Nucleus accumbens (tissue), 56 donors: ENCODE measurements around the gene PLCG2.

Experiments used
- DNase-seq, 56 donors: peaks; one replicate each; lab custom pipeline; 2025; lab: John Stamatoyannopoulos, UW

PLCG2 gene

DNA sequence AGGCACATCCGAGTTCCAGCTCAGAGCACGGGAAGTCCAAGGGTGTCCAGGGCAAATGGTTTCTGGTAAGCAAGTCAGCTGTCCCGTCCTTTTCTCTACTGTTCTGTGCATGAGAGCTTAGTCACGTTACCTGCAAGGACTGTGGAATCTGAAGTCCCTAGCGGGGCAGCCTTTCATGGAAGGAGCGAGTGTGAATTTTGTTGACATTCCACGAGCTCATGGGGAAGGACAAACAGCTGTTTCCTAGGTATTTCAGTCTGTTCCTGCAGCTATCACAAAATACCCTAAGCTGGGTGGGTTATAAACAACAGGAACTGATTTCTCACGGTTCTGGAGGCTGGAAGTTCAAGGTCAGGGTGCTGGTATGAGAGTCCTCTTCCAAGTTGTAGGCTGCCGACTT is 122.9 kb downstream of the PLCG2 start:
- DNase-seq = no peak

DNA sequence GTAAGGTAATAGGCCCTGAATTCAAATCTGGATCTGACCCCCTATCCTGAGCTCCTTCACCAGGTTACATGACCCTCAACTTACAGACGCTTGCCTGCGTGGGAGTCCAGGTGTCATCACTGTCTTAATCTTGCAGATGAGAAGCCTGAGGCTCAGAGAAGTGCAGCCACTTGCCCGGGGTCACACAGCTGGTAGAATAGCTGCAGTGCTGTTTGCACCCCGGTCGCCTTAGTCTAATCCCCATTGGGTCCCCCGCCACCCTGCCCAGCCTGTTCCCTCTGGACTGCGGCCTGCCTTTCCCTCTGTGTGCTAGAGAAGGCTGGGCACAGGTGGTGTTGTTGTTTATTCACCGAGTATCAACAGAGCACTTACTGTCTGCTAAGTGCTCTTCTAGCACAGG is 125.2 kb downstream of the PLCG2 start:
- DNase-seq = no peak

DNA sequence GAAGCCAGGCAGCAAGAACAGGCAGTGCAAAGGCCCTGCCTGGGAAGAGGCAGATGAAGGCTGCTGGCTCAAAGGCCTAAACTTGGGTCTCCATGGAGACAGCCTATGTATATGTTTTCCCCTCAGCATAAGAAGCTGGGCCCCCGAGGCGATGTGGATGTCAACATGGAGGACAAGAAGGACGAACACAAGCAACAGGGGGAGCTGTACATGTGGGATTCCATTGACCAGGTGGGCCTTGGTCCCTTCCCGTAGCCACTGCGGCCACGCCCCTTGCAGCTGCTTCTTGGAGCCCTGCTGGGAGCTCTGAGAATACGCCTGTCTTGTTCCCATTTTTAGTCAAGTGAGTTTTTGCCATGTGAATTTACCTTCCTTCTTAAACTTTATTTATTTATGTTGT is 126.2 kb downstream of the PLCG2 start:
- no peak for DNase-seq

DNA sequence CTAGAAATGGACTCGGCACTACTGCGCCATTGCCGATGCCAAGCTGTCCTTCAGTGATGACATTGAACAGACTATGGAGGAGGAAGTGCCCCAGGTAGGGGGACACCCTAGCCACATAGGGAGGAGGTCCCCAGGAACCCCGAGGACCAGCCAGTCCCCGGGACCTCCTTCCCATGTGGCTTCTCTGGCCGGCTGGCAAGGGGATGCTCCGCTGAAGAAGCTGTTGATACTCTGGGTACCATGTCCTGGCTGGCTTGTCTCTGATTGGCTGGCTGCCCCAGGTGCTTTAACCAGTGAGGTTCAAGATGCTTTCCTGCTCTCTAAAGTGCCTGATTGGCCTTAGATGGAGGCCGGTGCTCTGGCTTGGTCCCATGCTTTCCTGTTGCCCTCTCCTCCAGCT is 128.6 kb downstream of the PLCG2 start:
- DNase-seq = no peak

DNA sequence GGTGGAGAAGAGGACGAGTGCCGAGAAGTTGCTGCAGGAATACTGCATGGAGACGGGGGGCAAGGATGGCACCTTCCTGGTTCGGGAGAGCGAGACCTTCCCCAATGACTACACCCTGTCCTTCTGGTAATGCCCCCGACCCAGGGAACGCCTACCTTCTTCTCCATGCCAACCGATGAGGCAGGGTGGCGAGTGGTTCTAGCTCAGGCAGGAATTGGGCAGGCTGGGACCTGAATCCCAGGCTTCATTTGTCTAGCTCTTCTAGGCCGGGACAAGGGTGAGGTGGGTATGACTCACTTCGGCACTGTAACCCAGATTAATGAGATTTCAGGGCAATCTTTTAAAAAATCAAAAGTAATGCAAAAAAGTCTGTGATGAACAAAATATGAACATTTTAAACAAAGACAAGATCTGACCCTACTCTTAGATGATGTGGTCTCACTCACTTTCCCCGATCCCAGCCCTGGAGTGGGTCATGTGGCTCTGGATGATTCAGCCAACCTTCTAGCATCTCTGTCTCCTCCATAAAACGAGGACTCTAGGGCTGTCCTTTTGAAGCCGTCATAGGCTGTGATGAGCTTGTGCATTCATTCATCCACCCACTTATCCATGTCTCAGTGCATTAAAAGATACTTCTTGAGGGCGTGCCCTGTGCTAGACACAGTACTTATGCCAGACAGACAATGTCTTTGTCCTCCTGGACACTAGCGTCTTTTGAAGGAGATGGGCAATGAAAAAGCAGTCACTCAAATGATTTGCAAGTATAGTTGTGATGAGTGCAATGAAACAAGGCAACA is 129.6 kb downstream of the PLCG2 start:
- DNase-seq = peak in 1 of 56 donors; percentile 15

DNA sequence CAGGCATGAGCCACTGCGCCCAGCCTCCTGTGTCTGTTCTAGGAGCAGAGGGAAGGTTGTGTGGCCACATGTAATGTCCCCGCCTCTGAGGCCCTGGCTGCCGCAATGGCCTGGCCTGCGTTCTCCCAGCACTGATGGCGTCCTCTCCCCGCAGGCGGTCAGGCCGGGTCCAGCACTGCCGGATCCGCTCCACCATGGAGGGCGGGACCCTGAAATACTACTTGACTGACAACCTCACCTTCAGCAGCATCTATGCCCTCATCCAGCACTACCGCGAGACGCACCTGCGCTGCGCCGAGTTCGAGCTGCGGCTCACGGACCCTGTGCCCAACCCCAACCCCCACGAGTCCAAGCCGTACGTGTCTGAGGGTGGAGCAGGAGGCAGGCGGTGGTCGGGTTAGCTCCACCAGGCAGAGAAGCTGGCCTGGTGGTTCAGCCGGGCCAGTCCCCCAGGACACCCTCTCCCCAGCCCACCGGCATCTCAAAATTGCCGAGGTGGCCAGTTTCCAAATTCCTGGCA is 131.3 kb downstream of the PLCG2 start:
- DNase-seq = no peak

DNA sequence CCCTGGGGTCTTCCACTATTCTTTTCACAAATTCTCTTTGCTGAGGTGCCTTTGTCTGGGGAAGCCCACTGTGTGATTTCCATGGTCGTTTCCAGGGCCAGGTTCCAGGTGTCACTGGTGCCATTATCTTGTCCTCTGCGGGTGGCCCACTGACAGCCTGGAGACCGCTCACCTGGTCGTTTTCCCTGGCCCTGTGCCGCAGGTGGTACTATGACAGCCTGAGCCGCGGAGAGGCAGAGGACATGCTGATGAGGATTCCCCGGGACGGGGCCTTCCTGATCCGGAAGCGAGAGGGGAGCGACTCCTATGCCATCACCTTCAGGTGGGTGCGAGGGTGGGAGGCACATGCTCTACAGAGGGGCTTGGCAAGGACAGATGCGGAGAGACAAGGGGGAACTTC is 133.3 kb downstream of the PLCG2 start:
- no peak for DNase-seq

DNA sequence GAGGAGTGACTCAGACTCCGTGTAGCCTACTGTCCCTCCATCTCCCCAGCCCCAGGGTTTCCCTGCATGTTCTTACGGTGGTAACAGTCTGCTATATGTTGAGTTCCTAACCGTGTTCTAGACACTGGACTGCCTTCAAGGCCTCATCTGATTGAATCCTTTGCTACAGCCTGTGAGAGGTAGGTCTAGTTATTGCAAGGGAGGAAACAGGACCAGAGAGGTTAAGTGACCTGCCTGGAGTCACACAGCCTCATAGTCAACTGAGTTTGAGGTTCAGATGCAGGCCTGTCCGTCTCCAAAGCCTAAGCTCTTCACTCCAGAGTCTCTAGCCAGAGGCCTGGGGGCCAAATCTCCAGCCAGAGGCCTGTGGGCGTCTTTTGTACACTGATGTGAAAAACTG is 134.1 kb downstream of the PLCG2 start:
- DNase-seq = no peak

DNA sequence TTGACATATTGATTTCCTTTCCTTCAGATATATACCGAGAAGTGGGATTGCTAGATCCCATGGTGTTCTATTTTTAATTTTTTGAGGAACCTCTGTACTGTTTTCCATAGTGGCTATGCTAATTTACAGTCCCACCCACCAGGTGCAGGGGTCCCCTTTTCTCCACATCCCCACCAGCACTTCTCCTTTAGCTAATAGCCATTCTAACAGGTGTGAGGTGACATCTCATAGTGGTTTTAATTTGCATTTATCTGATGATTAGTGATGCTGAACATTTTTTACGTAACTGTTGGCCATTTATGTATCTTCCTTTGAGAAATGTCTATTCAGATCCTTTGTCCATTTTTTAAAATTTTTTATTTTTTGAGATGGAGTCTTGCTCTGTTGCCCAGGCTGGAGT is 138.3 kb downstream of the PLCG2 start:
- no peak for DNase-seq

DNA sequence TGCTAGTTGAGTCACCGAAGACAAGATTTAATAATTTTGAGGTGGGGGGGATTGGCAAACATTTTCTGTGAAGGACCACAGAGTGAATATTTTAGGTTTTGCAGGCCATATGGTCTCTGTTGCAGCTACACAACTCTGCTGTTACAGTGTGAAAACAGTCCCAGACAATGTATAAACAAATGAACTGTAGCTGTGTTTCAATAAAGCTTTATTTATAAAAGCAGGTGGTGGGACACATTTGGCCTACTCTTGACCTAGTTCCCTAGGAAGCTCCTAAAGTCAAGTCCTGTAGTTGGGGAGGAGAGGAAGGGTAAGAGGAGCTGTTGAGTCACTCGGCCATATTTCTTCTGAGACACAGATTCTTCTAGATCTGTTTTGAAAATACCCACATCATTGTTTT is 139.8 kb downstream of the PLCG2 start:
- no peak for DNase-seq

DNA sequence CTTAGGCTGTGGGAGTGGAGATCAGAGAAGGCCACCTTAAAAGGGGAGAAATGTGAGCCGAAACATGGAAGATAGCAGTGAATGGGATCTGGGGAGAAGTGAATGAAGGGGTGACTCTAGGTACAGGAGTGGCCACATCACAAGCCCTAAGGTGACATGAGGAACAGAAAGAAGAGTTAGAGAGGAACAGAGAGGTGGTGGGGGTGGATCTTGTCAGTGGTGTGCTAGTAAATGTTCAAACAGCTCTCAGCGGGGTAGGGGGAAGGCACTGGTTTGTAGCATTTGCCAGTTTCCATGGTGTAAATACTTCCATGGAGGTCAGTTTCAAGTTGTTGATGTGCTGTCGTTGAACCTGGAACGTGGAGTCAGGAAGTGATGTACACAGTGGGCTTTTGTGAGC is 141.4 kb downstream of the PLCG2 start:
- DNase-seq = no peak

DNA sequence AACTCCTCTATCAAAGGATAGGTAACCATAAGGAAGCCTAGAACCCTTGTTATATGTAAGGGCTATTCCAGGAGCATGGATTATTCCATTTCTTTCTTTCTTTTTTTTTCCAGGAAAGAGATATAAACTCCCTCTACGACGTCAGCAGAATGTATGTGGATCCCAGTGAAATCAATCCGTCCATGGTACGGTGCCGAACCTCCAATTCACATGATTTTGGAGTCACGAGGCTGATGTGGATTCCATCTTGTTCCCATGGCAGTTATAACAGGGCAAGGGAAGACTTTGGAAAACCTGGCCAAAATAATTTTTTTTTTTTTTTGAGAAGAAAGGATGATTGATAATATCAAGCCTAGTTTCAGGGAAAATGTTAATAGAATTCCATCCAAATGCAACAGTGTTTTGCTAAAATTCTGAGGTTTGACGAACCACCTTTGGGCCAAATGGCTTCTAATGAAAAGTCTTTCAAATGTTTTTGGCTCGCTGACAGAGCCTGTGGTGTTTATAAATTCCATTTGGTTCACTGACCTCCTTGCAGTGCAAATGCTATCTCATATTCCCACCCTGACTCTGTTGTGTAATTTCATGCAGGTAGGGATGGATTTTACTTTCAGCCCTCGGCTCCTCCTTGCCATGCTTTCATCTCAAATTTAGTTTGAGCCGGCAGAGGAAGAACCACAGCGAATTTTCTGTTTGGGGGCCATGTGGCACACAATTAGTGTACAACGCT is 142.2 kb downstream of the PLCG2 start:
- DNase-seq = no peak

DNA sequence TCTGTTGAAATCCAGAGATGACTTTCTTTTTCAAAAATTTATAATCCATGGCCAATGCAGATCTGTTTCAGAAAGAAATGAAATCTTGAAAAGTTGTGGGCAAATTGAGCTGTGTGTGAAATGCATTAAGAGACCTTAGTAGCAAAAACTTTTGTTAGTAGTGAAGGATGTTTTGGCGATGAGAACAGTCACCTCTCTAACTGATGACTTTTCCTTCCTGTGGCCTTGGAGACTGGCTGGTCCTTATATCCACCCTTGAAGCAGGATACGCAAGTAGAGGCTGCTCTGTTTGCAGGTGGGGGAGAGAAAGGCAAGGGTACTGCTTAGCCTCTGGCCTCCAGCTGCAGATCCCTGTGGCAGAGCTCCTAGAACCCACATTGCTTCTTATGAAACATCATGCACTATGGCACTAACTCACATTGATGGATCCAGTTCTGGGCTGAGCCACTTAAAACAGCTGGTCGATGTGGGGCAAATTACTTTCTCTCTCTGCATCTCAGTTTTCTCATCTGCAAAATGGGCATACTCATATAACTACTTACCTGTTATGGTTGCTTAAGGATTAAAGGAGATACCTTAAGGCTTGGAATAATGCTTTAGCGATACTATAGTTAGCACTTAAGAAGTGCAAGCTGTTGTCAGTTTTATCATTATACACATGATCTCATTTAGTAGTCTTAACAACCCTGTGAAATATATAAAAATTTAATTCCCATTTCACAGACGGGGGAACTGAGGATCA is 142.9 kb downstream of the PLCG2 start:
- no peak for DNase-seq

DNA sequence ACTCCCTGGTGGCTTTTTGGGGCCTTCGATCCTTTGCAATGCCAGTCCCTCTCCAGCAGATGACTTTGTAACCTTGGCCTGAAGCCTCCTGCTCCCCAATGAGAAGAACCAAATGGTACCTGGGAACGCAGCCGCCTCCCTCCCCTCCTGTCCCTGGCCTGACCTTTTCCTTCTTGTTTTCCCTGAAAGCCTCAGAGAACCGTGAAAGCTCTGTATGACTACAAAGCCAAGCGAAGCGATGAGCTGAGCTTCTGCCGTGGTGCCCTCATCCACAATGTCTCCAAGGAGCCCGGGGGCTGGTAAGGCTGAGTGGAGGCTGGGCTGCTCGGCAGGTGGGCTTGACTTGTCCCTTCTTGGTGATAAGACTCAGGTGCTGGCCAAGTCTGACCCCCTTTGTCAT is 144.2 kb downstream of the PLCG2 start:
- no peak for DNase-seq

DNA sequence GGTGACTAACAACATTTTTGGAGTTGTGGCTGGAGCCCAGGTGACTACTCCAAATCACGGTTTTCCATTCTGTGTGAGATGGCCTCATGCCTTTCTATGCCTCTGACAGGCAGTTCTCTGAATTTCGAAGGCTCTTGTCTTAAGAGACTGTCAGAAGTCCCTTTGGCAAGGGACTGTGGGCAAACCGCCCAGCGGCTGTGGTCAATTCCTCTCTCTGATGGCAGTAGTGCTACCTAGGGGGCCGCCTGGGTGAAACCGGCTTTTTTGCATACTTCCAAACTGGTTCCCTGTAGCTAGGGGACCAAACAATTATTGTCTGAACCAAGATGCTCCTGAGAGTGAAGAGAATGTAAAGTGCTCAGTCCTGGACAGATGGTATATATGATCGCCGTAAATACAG is 145.9 kb downstream of the PLCG2 start:
- DNase-seq = peak in 1 of 56 donors; percentile 9

DNA sequence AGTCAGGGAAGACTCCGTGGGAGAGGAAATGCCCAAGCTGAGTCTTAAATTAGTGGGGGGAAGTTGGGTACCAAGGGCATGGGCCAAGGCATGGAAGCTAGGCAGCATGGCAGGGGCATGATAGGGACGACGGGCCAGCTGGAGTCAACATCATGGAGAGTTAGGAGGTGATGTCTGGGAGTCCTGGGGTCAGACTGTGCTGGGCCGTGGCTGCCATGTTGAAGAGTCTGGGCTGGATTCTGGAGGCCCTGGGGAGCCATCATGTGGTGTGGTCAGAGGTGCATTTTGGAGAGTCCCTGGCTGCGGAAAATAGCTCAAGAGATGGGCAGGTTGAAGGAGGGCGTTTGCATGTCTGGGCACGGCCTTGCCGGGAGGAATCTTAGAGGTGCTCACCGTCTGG is 146.9 kb downstream of the PLCG2 start:
- no peak for DNase-seq

DNA sequence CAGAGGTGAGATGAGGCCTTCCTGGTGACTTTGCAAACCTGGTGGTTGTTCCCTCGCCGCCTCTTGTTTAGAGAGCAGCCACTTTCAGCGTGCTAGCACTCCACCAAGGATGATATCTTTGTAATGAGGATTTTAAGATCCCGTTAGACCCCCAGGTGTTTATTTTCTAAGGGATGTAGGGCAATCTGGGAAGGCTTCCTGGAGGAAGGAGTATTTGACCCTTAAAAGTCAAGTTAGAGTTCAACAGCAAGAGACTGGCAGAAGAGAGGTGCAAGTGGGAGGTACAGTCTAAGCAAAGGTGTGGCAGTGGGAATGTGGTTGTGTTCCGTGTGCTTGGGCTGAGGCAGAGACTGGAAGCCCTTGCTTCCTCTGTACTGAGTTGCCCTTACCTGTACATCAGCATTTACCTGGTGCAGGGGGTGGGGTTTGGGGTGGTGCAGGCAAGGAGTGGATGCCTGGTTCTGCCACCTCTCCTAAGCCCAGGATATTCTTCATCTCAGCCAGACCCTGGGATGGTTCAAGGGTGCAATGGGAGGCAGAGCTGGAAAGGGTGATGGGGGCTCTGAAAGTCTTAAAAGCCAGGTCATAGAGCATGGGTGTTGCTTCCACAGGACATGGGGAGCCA is 148.6 kb downstream of the PLCG2 start:
- DNase-seq = no peak

DNA sequence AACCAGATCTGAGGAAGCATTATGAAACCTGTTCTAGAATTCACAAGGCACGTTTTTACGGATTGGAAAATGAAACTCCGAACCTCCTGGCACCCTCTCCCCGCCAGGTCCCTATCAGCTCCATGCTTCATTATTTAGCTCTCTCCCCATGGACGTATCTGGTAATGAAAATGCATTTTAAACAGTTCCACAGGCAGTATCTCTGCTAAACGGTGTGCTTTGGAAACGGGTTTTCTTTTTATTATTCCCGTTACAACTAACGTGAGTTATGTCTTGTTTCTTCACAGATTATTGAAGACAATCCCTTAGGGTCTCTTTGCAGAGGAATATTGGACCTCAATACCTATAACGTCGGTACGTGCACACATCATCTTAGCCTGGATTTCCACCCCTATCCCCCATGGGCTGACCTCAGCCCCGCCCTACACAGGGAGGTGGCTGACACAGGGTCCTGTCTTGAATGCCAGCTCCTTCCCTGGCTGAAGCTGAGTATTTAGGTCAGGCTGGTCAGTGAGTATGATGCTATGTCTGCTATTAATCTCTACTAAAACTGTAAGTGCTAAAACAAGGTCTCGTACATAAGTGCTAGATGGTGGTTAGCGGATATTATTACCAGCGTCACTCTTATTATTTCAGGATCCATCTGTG is 149.3 kb downstream of the PLCG2 start:
- DNase-seq = no peak

DNA sequence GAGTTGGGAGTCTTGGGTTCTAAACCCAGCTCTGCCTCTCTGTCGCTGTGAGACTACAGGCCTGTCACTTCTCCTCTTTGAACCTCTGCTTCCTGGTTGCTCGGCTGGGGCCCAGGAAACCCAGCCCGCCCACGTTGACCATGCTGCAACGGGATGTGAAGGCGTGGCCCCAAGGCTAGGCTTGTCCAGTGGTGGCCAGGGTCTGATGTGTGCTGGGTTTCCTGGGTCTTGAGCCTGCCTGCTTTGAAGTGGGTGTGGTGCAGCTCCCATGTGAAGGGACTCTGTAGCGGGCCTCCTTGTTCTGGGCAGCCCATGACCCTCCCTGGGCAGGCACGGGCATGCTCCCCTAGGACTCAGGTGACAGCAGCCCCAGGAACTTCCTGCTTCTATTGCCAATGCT is 149.9 kb downstream of the PLCG2 start:
- no peak for DNase-seq

DNA sequence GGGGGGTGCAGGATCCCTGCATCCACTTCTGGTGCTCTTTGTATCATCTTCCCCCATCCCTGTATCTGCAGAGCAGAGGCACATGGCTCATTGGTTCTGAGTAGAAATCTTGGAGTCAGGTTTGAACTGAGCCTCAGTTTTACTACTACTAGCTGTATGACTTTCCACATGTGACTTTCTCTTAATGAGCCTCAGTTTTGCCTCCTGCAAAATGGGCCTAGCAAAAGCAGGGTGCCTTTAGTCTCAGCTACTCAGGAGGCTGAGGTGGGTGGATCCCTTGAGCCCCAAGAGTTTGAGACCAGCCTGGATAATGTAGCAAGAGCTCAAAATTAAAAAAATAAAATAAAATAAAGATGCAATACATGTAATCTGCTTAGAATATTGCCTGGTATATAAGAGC is 150.8 kb downstream of the PLCG2 start:
- DNase-seq = no peak
